Pons (tissue), 1 donor: ENCODE measurements around the gene ATP6V1C2.
"Not testable (repeated sequence)": the region's sequence is repeated elsewhere in the genome, so short reads cannot be mapped to it uniquely, and the experiment has no call there.

Source experiments
- DNase-seq: peaks from one replicate; pipeline ENCODE4 v3.0.0-alpha.2; 2016; ENCODE audit warnings: low spot score

Gene ATP6V1C2

GRCh38 chr2:10768063-10768507 is 46.7 kb downstream of the ATP6V1C2 start:
- DNase-seq: no peak

GRCh38 chr2:10770956-10771750 is 49.7 kb downstream of the ATP6V1C2 start:
- DNase-seq: no peak

GRCh38 chr2:10771786-10772185 is 50.4 kb downstream of the ATP6V1C2 start:
- DNase-seq: no peak

- no peak for DNase-seq
Measured at GRCh38 chr2:10772201-10772867, 50.9 kb downstream of the ATP6V1C2 start.

GRCh38 chr2:10772868-10773215 is 51.4 kb downstream of the ATP6V1C2 start:
- no peak for DNase-seq

GRCh38 chr2:10773821-10774341 is 52.5 kb downstream of the ATP6V1C2 start:
- no peak for DNase-seq

GRCh38 chr2:10774394-10774793 is 53.0 kb downstream of the ATP6V1C2 start:
- no peak for DNase-seq

GRCh38 chr2:10775021-10775780 is 53.8 kb downstream of the ATP6V1C2 start:
- no peak for DNase-seq

- DNase-seq: no peak
Measured at GRCh38 chr2:10775831-10776230, 54.4 kb downstream of the ATP6V1C2 start.

- no peak for DNase-seq
Measured at GRCh38 chr2:10776231-10776977, 55.0 kb downstream of the ATP6V1C2 start.

GRCh38 chr2:10777111-10777841 is 55.8 kb downstream of the ATP6V1C2 start:
- no peak for DNase-seq

GRCh38 chr2:10777842-10778723 is 56.7 kb downstream of the ATP6V1C2 start:
- no peak for DNase-seq

GRCh38 chr2:10778724-10779115 is 57.3 kb downstream of the ATP6V1C2 start:
- DNase-seq: no peak

- DNase-seq: no peak
Measured at GRCh38 chr2:10779776-10780490, 58.5 kb downstream of the ATP6V1C2 start.

- DNase-seq: no peak
Measured at GRCh38 chr2:10780491-10780820, 59.0 kb downstream of the ATP6V1C2 start.

- DNase-seq: not testable (repeated sequence)
Measured at GRCh38 chr2:10780821-10781220, 59.4 kb downstream of the ATP6V1C2 start.

- DNase-seq: no peak
Measured at GRCh38 chr2:10781746-10782145, 60.3 kb downstream of the ATP6V1C2 start.

- DNase-seq: no peak
Measured at GRCh38 chr2:10783421-10783820, 62.0 kb downstream of the ATP6V1C2 start.

- no peak for DNase-seq
Measured at GRCh38 chr2:10784719-10785118, 63.3 kb downstream of the ATP6V1C2 start.

- no peak for DNase-seq
Measured at GRCh38 chr2:10785260-10785659, 63.8 kb downstream of the ATP6V1C2 start.
